Ovary (tissue), 3 donors: ENCODE measurements around the gene AMMECR1.

ENCODE experiments used
- EP300 ChIP-seq: sonication (generic); formaldehyde crosslinking; IDR thresholded peaks from one replicate; pipeline ENCODE4 v1.6.1; 2017; ENCODE audit warnings: antibody characterized with exemption
- POLR2A ChIP-seq: fragments of 450-650 bp; IDR thresholded peaks from one replicate; pipeline ENCODE4 v1.6.1; 2017; ENCODE audit warnings: antibody characterized with exemption, mild to moderate bottlenecking, moderate library complexity
- TF ChIP-seq, protein P1 (sequence below), 3 donors: fragments of 450-650 bp in 2 of 3; fragments of 200-600 bp in 1 of 3; IDR thresholded peaks; one replicate each; pipeline versions ENCODE4 v1.5.1 to v1.8.0; 2016 to 2022; ENCODE audit warnings: antibody characterized with exemption in 3 of 3, mild to moderate bottlenecking in 1 of 3
- donor health status: DM: no; HTN: no; CAD: no.

DNA sequence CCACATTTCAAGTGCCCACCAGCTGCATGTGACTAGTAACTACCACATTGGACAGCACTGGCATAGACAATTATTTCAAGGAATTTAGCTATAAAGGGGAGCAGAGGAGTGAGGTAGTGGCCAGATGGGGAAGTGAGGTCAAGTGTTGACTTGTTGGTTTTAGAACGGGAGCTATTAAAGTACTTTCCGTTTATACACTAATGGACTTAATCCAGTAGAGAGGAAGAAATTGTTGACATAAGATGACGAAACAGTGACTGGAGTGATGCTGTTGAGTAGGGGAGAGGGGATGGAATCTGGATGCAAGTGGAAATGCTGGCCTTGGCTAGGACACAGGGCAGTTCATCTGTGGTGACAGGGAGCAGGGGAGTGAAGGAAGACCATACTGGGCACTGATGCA is 154.4 kb downstream of the AMMECR1 start:
- TF ChIP-seq, protein P1, sequence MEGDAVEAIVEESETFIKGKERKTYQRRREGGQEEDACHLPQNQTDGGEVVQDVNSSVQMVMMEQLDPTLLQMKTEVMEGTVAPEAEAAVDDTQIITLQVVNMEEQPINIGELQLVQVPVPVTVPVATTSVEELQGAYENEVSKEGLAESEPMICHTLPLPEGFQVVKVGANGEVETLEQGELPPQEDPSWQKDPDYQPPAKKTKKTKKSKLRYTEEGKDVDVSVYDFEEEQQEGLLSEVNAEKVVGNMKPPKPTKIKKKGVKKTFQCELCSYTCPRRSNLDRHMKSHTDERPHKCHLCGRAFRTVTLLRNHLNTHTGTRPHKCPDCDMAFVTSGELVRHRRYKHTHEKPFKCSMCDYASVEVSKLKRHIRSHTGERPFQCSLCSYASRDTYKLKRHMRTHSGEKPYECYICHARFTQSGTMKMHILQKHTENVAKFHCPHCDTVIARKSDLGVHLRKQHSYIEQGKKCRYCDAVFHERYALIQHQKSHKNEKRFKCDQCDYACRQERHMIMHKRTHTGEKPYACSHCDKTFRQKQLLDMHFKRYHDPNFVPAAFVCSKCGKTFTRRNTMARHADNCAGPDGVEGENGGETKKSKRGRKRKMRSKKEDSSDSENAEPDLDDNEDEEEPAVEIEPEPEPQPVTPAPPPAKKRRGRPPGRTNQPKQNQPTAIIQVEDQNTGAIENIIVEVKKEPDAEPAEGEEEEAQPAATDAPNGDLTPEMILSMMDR (IDR thresholded peaks at IDR 0.05) = no peak
- TF ChIP-seq POLR2A = no peak
- no peak for TF ChIP-seq EP300
